ENCODE data around the gene MASP1.
"Not testable (repeated sequence)": the region's sequence is repeated elsewhere in the genome, so short reads cannot be mapped to it uniquely, and the experiment has no call there.

The MASP1 gene

GRCh38 chr3:187208159-187208558 lies 83.4 kb downstream of the MASP1 start:
- H3K27me3 ChIP-seq (ENCODE audit: control insufficient read depth, insufficient read depth, low read length), result no peaks in the 10 kb centered on the region

GRCh38 chr3:187207624-187208023 lies 83.9 kb downstream of the MASP1 start:
- H3K9me3 ChIP-seq (ENCODE audit: control insufficient read depth, insufficient read depth, low read depth, low read length), result peaks cover 40% of the 10 kb centered on the region
- H3K4me3 ChIP-seq (ENCODE audit: low read depth, low read length), result no peak overlapping the region
- H3K27ac ChIP-seq (ENCODE audit: low read depth, low read length), result no peak overlapping the region
- no peaks in the 10 kb centered on the region for H3K36me3 ChIP-seq (ENCODE audit: control insufficient read depth, insufficient read depth, low read length)
- no peaks in the 10 kb centered on the region for H3K27me3 ChIP-seq (ENCODE audit: control insufficient read depth, insufficient read depth, low read length)
- H3K9ac ChIP-seq (ENCODE audit: low read length), result no peak overlapping the region
- peaks cover 12% of the 10 kb centered on the region for H3K4me1 ChIP-seq (ENCODE audit: control insufficient read depth, insufficient read depth, low read length)

More at GRCh38 chr3:187208159-187208558, 83.4 kb downstream of the MASP1 start:
- Histone ChIP-seq H3K4me1 (ENCODE audit: control insufficient read depth, insufficient read depth, low read length) (peaks cover 12% of the 10 kb centered on the region), H3K36me3 (ENCODE audit: control insufficient read depth, insufficient read depth, low read length) (no peaks in the 10 kb centered on the region), H3K9ac (ENCODE audit: low read length) (no peak overlapping the region), H3K9me3 (ENCODE audit: control insufficient read depth, insufficient read depth, low read depth, low read length) (peaks cover 40% of the 10 kb centered on the region), H3K27ac (ENCODE audit: low read depth, low read length) (no peak overlapping the region), H3K4me3 (ENCODE audit: low read depth, low read length) (no peak overlapping the region)

DNA sequence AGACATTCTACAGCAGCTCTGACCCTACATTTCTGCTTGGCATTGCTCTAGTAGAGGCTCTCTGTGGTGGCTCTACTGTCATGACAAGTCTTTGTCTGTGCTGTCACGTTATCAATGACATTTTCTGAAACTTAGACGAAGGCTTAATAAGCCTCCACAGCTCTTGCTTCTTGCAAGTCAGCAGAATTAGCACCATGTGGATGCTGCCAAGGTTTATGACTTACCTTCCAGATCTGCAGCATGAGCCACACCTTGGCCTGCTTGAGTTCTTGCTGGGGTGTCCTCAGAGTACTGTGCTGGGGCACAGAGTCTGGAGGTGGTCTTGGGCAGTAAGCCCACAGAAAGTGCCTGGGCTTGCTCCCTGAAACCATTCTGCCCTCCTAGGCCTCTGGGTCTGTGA lies 84.5 kb downstream of the MASP1 start:
- Histone ChIP-seq H3K9ac (ENCODE audit: low read length) (no peak overlapping the region), H3K4me1 (ENCODE audit: control insufficient read depth, insufficient read depth, low read length) (peaks cover 12% of the 10 kb centered on the region), H3K27me3 (ENCODE audit: control insufficient read depth, insufficient read depth, low read length) (no peaks in the 10 kb centered on the region), H3K36me3 (ENCODE audit: control insufficient read depth, insufficient read depth, low read length) (no peaks in the 10 kb centered on the region), H3K9me3 (ENCODE audit: control insufficient read depth, insufficient read depth, low read depth, low read length) (peaks cover 40% of the 10 kb centered on the region), H3K27ac (ENCODE audit: low read depth, low read length) (no peak overlapping the region), H3K4me3 (ENCODE audit: low read depth, low read length) (no peak overlapping the region)

- no peak overlapping the region for H3K9ac ChIP-seq (ENCODE audit: low read length)
- H3K9me3 ChIP-seq (ENCODE audit: control insufficient read depth, insufficient read depth, low read depth, low read length), result peaks cover 40% of the 10 kb centered on the region
- no peak overlapping the region for H3K27ac ChIP-seq (ENCODE audit: low read depth, low read length)
- peaks cover 8% of the 10 kb centered on the region for H3K4me1 ChIP-seq (ENCODE audit: control insufficient read depth, insufficient read depth, low read length)
- no peak overlapping the region for H3K4me3 ChIP-seq (ENCODE audit: low read depth, low read length)
- no peaks in the 10 kb centered on the region for H3K36me3 ChIP-seq (ENCODE audit: control insufficient read depth, insufficient read depth, low read length)
- H3K27me3 ChIP-seq (ENCODE audit: control insufficient read depth, insufficient read depth, low read length), result no peaks in the 10 kb centered on the region
Observed at GRCh38 chr3:187205683-187206082, 85.9 kb downstream of the MASP1 start.

- H3K36me3 ChIP-seq (ENCODE audit: control insufficient read depth, insufficient read depth, low read length); H3K4me1 ChIP-seq (ENCODE audit: control insufficient read depth, insufficient read depth, low read length); H3K27ac ChIP-seq (ENCODE audit: low read depth, low read length); H3K4me3 ChIP-seq (ENCODE audit: low read depth, low read length); H3K9ac ChIP-seq (ENCODE audit: low read length); H3K27me3 ChIP-seq (ENCODE audit: control insufficient read depth, insufficient read depth, low read length); H3K9me3 ChIP-seq (ENCODE audit: control insufficient read depth, insufficient read depth, low read depth, low read length): not testable (repeated sequence)
Observed at GRCh38 chr3:187199463-187200050, 92.0 kb downstream of the MASP1 start.

DNA sequence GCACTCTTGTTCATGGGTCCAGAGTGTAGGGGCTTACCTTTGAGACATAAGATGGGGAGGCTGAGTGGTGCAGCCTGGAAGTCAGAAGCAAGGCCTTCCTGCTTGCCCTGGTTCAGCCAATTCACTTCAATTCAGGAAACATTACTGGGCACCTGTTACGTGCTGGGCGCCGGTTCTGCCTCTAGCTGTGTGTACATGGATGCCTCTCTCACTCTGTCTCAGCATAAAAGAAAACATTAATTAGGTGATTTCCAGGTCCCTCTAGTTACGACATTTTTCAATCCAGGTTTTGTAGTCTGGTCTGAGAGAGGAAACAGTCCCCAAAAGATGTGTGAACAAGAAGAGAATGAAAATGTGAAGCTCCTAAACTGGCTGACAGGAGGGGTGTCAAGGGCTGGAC lies 93.0 kb downstream of the MASP1 start:
- H3K4me1 ChIP-seq (ENCODE audit: control insufficient read depth, insufficient read depth, low read length), result no peaks in the 10 kb centered on the region; the same call in 1 of the 2 replicates
- no peaks in the 10 kb centered on the region for H3K36me3 ChIP-seq (ENCODE audit: control insufficient read depth, insufficient read depth, low read length)
- H3K4me3 ChIP-seq (ENCODE audit: low read depth, low read length), result no peak overlapping the region
- no peaks in the 10 kb centered on the region for H3K9me3 ChIP-seq (ENCODE audit: control insufficient read depth, insufficient read depth, low read depth, low read length)
- H3K27ac ChIP-seq (ENCODE audit: low read depth, low read length), result no peak overlapping the region
- H3K27me3 ChIP-seq (ENCODE audit: control insufficient read depth, insufficient read depth, low read length), result no peaks in the 10 kb centered on the region
- no peak overlapping the region for H3K9ac ChIP-seq (ENCODE audit: low read length)

DNA sequence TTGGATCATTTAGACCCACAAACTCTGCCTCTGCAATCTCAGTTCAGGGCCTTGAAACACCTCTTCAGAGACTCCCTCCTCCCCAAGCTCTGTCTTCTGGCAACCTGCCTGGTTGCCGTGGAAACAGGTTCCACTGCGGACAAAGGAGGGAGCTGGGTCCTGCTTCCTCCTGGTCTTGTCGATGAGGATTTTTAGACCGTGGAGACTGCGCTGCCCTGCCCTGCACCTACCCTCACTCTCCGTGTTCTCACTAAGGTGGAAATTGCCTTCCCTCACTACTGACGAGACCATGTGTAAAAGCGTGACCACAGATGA lies 94.2 kb downstream of the MASP1 start, which contains the start of gene RTP1:
Gene RTP1, plus strand, starts transcription at position 152 of the 315 bp plus-strand sequence. Its CDS starts 30 bp downstream, at position 182.
- H3K27ac ChIP-seq (ENCODE audit: low read depth, low read length), result no peak within 1 kb of the TSS
- no peak within 1 kb of the TSS for H3K9ac ChIP-seq (ENCODE audit: low read length)
- no peaks in the 10 kb centered on the region for H3K36me3 ChIP-seq (ENCODE audit: control insufficient read depth, insufficient read depth, low read length)
- H3K27me3 ChIP-seq (ENCODE audit: control insufficient read depth, insufficient read depth, low read length), result no peaks in the 10 kb centered on the region
- H3K9me3 ChIP-seq (ENCODE audit: control insufficient read depth, insufficient read depth, low read depth, low read length), result no peaks in the 10 kb centered on the region
- H3K4me3 ChIP-seq (ENCODE audit: low read depth, low read length), result no peak within 1 kb of the TSS
- H3K4me1 ChIP-seq (ENCODE audit: control insufficient read depth, insufficient read depth, low read length), result no peaks in the 10 kb centered on the region; the same call in 1 of the 2 replicates

- Histone ChIP-seq H3K9ac (ENCODE audit: low read length) (no peak overlapping the region), H3K36me3 (ENCODE audit: control insufficient read depth, insufficient read depth, low read length) (no peaks in the 10 kb centered on the region), H3K4me1 (ENCODE audit: control insufficient read depth, insufficient read depth, low read length) (no peaks in the 10 kb centered on the region; the same call in 1 of the 2 replicates), H3K4me3 (ENCODE audit: low read depth, low read length) (no peak overlapping the region), H3K27me3 (ENCODE audit: control insufficient read depth, insufficient read depth, low read length) (no peaks in the 10 kb centered on the region), H3K27ac (ENCODE audit: low read depth, low read length) (no peak overlapping the region), H3K9me3 (ENCODE audit: control insufficient read depth, insufficient read depth, low read depth, low read length) (no peaks in the 10 kb centered on the region; the same call in 1 of the 2 replicates)
Observed at GRCh38 chr3:187196573-187197334, 94.8 kb downstream of the MASP1 start.

GRCh38 chr3:187193181-187193580 lies 98.4 kb downstream of the MASP1 start:
- Histone ChIP-seq H3K9ac (ENCODE audit: low read length) (no peak overlapping the region), H3K9me3 (ENCODE audit: control insufficient read depth, insufficient read depth, low read depth, low read length) (no peaks in the 10 kb centered on the region; the same call in 1 of the 2 replicates), H3K27me3 (ENCODE audit: control insufficient read depth, insufficient read depth, low read length) (no peaks in the 10 kb centered on the region), H3K4me1 (ENCODE audit: control insufficient read depth, insufficient read depth, low read length) (no peaks in the 10 kb centered on the region; the same call in 1 of the 2 replicates), H3K36me3 (ENCODE audit: control insufficient read depth, insufficient read depth, low read length) (no peaks in the 10 kb centered on the region), H3K27ac (ENCODE audit: low read depth, low read length) (no peak overlapping the region), H3K4me3 (ENCODE audit: low read depth, low read length) (no peak overlapping the region)

DNA sequence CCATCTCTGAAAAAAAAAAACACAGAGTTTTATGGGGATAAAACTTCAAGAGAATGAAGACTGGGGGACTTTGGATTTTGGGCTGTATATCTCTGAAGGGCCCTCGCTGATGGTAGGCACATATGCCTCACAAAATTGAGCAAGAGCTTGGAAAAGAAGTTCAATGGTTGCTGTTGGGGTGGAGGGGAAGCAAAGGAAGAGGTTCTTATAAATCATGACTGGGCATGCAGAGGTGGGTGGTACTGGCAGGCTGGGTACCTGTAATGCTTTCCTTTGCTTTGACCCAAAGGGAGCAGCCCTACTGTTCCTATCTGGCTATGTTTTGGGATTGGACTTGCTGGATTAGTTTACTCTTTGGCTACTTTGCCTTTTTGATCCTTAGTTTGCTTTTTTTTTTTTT lies 100.3 kb downstream of the MASP1 start:
- no peak overlapping the region for H3K4me3 ChIP-seq (ENCODE audit: low read depth, low read length)
- peaks cover 18% of the 10 kb centered on the region for H3K4me1 ChIP-seq (ENCODE audit: control insufficient read depth, insufficient read depth, low read length)
- H3K27ac ChIP-seq (ENCODE audit: low read depth, low read length), result no peak overlapping the region
- H3K36me3 ChIP-seq (ENCODE audit: control insufficient read depth, insufficient read depth, low read length), result no peaks in the 10 kb centered on the region
- H3K9me3 ChIP-seq (ENCODE audit: control insufficient read depth, insufficient read depth, low read depth, low read length), result no peaks in the 10 kb centered on the region; the same call in 1 of the 2 replicates
- no peaks in the 10 kb centered on the region for H3K27me3 ChIP-seq (ENCODE audit: control insufficient read depth, insufficient read depth, low read length)
- no peak overlapping the region for H3K9ac ChIP-seq (ENCODE audit: low read length)

DNA sequence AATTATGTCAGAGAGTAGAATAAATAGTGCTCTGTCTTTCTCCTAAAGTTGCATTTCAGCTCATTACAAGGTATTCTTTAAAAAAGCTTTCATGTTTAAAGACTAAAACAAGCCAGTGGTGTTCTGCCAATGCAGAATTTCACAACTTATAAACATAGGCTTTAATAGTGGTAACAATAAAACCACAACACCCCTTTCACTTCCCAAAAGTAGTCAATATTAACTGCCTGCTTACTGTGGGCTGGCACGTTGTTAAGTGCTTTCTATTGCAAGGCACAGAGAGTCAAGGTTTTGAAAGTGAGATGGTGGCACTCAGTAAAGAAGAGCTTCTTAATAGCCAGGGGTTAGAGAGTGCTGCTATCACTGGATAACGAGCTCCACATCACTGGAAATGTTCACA lies 102.6 kb downstream of the MASP1 start:
- no peak overlapping the region for H3K9ac ChIP-seq (ENCODE audit: low read length)
- H3K4me1 ChIP-seq (ENCODE audit: control insufficient read depth, insufficient read depth, low read length), result peaks cover 35% of the 10 kb centered on the region
- no peaks in the 10 kb centered on the region for H3K27me3 ChIP-seq (ENCODE audit: control insufficient read depth, insufficient read depth, low read length)
- no peaks in the 10 kb centered on the region for H3K36me3 ChIP-seq (ENCODE audit: control insufficient read depth, insufficient read depth, low read length)
- no peak overlapping the region for H3K27ac ChIP-seq (ENCODE audit: low read depth, low read length)
- H3K9me3 ChIP-seq (ENCODE audit: control insufficient read depth, insufficient read depth, low read depth, low read length), result no peaks in the 10 kb centered on the region; the same call in 1 of the 2 replicates
- H3K4me3 ChIP-seq (ENCODE audit: low read depth, low read length), result no peak overlapping the region

All from HUES6 (cell line).